LHCN-M2 (cell line): ENCODE data around the gene ZNF469. TPM values are rescaled to one million over a fixed set of nuclear protein-coding genes. Genes with fewer than 3 reads are reported as not detected.
"Not testable (repeated sequence)": the region's sequence is repeated elsewhere in the genome, so short reads cannot be mapped to it uniquely, and the experiment has no call there.

ENCODE experiments used
- DNase-seq: peaks from one replicate; pipeline ENCODE4 v3.0.0-alpha.2; 2012; ENCODE audit warnings: low read depth
- total RNA-seq: library from RNA; depleted of rRNA; stranded (reverse); fragments of >200 nt; gene quantifications from 2 replicates; pipeline ENCODE4 v1.2.3, GENCODE V29; 2014

Gene ZNF469
- total RNA-seq, 1 experiment from 2014 or later: 0.46 TPM

DNA sequence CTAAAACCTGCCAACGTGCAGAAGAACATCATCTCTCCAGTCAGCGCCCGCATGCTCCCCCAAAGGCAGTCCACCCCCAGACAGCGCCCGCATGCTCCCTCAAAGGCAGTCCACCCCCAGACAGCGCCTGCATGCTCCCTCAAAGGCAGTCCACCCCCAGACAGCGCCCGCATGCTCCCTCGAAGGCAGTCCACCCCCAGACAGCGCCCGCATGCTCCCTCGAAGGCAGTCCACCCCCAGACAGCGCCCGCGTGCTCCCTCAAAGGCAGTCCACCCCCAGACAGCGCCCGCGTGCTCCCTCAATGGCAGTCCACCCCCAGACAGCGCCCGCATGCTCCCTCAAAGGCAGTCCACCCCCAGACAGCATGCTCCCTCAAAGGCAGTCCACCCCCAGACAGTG is 22.4 kb upstream of the ZNF469 start:
- DNase-seq: not testable (repeated sequence)

DNA sequence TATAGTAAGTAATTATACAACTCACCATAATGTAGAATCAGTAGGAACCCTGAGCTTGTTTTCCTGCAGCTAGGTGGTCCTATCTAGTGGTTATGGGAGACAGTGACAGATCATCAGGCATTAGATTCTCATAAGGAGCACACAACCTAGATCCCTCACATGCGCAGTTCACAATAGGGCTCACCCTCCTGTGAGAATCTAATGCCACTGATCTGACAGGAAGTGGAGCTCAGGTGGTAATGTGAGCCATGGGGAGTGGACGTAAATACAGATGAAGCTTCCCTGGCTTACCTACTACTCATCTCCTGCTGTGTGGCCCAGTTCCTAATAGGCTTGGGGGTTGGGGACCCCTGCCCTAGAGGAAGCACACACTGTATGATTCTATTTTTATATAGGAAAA is 21.8 kb upstream of the ZNF469 start:
- no peak for DNase-seq

DNA sequence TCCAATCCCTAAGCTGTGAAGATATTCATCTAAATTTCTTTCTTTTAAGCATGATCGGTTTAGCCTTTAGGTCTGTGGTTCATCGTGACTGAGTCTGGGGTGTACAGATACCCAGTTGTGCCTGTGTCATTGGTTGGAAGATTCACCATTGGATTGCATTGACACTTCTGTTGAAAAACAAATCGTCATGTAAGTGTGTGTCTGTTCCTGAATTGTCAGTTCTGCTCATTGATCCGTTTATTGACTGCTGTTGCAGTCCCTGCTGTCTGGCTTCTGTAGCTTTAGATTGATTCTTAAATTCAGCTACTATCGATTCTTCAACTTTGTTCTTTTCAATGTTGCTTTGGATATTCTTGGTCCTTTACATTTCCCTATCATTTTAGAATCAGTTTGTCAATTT is 21.0 kb upstream of the ZNF469 start:
- no peak for DNase-seq

DNA sequence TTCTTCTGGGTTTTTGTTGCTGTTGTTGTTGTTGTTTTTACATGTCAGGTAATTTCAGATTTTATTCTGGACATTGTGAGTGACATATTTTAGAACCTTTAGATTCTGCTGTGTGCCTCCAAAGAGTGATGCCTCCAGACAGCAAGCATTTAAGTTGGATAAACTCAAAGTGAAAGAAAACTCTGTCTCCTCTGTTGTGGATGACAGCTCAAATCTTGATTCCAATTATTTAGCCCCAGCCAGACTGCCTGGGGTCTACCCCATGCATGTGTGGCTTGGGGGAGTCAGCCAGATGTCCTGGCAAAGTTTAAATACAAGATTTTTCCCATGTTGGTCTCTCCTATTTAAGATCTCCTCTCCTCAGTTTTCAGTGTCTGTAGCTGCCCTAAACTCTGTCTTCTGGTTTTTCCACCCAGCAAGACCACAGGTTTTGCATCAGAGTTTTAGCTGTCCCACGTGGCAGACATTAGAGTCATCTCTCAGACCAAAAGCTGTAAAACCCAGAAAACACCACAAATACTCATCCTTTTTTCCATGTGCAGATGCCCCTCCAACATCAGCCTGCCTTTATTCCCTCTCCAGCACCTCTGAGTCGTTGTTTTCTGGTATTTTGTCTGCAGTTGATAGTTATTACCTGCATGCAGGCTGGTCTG is 19.4 kb upstream of the ZNF469 start:
- no peak for DNase-seq

DNA sequence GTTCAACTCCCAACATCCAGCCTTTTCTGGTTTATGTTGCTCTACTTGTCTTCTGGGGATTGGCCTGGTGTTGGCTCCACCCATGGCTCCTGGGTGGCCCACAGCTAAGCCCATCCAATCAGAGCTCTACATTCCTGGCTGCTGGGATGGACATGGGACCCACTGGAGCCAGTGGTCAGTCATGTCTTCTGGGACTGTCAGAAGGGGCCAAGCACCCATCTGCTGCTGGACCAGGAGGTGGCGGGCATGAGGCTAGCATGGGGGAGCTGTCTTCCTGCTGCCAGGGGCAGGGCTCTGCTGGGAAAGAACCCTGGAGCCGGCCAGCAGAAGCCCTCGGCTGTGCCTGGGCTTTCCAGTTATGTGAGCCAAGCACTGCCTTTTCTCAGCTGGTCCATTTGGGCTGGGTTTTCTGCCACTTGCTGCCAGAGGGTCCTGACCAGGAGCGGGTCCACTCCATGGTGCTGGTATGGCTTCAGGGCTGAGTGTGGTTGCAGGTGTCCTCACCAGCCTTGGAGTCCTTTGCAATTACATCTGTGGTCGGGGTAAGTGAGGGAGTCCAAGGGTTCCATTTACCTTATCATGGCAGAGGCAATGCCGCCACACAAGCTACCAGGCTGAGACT is 17.4 kb upstream of the ZNF469 start:
- no peak for DNase-seq

DNA sequence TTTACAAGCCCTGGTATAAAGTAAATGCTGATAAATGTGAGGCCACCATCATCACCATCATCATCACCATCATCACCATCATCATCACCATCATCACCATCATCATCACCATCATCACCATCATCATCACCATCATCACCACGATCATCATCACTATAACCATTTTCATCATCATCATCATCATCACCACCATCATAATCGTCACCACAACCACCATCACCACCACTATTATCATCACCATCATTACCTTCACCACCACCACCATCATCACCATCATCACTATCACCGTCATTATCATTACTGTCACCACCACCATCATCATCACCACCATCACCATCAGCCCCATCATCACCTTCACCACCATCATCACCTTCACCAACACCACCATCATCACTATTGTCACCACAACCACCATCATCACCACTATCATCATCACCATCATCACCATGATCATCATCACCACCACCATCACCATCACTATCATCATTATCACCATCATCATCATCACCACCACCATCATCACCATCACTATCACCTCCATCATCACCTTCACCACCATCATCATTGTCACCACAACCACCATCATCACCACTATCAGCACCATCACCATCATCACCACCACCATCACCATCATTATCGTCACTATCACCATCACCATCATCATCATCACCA is 16.6 kb upstream of the ZNF469 start:
- no peak for DNase-seq

DNA sequence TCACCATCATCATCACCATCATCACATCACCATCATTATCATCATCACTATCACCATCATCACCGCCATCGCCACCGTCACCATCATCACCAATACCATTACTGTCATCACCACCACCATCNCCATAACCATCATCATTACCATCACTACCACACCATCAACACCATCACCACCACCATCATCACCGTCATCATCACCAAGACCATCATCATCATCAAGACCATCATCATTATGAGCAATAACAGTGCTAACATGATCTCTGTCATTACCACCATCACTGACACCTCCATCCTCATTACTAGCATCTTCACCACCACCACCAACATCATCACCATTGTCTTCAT is 16.1 kb upstream of the ZNF469 start:
- no peak for DNase-seq

DNA sequence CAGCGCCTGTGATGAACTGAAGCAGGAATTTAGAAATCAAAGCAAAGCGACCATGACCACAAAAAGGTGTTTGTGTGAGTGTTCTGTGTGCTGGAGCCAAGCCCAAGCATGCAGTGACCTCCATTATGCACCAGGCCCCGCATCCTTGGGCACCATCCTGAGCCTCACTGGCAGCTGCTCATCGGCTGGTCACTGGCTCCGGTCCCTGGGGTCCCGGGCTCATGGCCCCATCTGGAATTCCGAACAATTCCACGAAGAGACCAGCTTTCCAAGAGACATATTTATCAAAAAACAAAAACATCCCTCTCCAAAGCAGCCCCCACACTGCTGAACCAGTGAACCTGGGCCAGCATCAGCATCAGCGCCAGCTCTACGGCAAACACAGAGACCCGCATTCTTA is 15.2 kb upstream of the ZNF469 start:
- no peak for DNase-seq

DNA sequence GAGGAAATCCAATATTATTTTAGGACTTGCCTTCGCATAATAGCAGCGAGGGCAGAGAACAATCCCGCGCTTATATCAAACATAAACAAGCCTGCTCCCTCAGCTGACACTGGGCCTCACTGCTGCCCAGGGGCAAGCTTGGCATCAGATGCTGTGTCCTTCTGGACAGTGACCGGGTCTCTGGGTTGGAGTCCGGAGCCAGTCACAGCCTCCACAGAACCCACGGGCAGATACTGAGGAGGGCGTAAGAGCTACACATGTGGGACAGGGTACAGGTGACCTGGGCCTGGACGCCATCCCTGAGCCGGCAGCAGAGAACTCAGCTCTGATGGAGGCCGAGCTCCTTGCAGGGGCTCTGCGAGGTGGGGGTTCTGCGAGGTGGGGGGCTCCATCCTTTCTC is 14.7 kb upstream of the ZNF469 start:
- DNase-seq: no peak

DNA sequence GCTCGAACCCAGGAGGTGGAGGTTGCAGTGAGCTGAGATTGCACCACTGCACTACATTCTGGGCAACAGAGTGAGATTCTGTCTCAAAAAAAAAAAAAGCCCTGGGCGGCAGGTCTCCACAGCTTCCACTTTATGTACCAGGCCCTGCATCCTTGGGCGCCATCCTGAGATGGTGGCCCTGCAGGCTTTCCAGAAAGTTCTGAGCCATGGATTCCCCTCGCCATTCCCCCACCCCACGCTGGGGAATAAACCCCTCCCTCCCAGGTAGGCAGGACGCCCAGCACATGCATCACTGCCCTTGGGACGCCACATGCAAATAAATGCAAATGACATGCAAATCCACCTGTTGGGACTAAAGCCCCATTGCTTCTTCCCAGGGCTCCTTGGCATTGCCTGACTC is 13.8 kb upstream of the ZNF469 start:
- DNase-seq: no peak

DNA sequence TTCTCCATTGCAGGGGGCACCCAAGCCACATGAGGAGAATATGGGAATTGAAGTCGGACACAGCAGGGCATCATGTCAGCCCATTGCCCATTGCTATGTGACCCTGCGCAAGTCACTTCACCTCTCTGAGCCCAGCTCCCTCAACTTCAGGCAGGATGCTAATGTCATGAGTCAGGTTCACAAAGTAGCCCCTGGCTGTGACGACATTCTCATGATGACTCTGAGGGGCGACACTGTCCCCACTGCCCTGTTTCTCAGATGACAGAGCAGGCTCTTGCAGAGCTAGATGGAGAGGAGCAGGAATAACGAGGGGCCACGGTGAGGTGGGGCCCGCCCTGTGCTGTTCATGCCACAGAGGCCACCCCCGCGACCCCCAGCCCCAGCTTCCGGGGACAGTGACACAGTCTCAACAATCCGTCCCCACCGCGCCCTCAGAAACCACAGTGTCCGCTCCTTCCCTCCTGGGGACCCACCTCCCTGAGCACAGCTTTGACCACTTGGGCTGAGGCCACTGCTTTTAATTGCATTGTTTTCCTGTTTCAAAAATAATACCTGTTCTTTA is 13.2 kb upstream of the ZNF469 start:
- DNase-seq: no peak

DNA sequence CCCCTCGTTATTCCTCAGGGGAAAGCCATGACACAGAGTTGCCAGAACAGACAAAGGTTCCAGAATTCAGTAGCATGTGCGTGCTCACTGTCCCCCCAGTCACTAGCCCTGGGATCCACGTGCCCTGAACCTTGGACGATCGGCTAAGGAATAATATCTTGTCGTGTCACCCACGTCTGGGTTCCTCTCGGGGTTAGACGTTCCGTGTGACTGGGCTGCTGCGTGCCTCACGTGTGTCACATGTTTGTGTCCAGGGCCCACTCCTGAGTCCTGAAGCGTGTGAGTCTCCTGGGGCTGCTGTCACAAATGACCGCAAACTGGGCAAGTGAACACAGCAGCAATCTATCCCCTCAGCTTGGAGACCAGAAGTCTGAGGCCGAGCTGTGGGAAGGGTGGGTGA is 12.4 kb upstream of the ZNF469 start:
- no peak for DNase-seq

DNA sequence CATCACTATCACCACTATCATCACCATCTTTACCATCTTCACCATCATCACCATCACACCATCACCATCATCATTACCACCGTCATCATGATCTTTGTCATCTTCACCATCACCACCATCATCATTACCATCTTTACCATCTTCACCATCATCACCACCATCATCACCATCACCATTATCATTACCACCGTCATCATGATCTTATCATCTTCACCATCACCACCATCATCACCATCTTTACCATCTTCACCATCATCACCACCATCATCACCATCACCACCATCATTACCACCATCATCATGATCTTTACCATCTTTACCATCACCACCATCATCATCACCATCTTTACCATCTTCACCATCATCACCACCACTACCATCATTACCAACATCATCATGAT is 10.2 kb upstream of the ZNF469 start:
- no peak for DNase-seq

DNA sequence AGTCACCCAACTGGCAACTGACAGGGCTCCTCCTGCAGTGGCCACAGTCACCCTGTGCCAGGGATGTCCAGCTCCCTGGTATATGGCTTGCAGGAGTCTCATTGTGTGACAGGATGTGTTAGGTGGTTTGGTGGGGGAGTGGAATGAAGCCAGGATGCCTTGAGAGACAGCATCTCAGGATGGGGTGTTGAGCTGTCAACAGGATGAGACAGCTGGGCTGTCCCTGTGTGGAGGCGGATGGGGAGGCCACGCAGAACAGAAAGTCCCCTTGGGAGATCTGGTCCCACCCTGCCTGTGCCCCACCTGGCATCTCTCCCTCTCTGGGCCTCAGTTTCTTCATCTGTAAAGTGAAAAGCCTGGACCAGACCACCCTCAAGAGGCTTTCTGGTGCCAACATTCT is 9.5 kb upstream of the ZNF469 start:
- no peak for DNase-seq

DNA sequence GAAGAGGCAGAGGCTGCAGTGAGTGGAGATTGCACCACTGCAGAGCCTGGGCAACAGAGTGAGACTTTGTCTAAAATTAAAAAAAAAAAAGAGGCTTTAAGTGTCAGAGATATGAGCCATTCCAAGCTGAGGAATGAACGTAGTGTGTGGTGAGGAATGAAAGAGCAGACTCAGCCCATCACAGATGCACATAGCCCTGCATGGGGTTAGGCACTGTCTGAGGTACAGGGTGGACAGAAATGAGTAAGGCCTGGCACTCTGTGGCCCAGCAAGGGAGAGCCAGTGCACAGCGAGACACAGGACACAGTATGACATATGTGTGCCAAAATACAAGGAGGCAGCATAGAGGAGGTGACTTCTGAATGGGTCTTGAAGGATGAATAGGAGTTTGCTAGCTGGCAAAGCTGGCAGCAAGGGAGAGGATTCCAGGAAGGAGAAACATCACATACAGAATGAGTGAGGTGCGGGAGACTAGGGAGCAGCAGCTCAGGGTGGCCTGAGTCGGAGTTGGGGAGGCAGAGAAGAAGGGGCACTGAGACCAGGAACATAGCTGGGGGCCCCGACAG is 8.7 kb upstream of the ZNF469 start:
- no peak for DNase-seq

DNA sequence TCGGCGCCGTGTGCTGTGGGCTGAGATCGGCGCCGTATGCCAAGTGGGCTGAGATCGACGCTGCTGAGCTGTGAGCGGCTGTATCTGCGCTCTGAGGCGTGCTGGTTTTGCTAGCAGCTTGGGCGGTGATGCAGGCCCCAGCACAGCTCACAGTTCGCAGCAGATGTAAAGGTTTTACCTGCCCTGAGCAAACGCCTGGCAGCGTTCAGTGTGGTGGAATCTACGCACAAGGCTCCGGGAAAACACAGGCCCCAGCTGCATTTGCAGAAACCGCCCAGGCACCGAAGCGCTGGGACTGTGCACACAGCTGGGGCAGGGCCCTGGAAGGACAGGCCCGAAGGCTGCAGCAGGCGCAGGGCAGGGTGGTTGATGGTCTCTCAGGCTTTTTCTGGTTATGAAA is 8.0 kb upstream of the ZNF469 start:
- DNase-seq: no peak

DNA sequence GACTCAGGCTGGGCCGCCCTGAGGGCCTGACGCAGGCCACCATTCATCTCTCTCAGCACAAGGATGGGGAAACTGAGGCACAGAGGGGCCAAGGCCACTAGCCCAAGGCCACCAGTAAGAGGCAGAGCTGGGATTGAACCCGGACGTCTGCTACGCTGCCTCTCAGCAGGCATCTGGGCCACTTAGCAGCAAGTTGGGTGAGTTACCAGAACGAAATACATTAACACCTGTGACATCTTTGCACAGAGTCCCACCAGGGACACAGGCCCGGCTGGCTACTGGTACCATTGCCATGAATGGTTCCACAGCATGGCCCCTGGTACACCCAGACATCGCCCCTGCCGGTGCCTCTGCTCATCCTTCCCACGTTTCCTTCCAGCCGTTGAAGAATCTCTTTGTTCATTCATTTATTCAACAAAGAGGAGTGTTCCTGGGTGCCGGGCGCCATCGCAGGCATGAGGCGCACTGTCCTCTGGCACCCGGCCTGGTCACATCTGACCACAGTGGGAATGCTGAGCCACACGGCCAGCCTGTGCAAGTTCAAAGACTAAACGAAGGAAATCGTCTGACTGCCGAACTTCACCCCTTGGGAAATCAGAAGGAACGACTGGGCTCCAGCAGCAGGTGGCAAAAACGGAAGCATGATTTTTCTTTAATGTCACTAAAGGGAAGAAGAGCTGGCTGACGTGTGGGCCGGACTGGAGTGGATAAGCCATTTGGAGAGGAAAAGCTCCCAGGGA is 7.4 kb upstream of the ZNF469 start:
- no peak for DNase-seq

DNA sequence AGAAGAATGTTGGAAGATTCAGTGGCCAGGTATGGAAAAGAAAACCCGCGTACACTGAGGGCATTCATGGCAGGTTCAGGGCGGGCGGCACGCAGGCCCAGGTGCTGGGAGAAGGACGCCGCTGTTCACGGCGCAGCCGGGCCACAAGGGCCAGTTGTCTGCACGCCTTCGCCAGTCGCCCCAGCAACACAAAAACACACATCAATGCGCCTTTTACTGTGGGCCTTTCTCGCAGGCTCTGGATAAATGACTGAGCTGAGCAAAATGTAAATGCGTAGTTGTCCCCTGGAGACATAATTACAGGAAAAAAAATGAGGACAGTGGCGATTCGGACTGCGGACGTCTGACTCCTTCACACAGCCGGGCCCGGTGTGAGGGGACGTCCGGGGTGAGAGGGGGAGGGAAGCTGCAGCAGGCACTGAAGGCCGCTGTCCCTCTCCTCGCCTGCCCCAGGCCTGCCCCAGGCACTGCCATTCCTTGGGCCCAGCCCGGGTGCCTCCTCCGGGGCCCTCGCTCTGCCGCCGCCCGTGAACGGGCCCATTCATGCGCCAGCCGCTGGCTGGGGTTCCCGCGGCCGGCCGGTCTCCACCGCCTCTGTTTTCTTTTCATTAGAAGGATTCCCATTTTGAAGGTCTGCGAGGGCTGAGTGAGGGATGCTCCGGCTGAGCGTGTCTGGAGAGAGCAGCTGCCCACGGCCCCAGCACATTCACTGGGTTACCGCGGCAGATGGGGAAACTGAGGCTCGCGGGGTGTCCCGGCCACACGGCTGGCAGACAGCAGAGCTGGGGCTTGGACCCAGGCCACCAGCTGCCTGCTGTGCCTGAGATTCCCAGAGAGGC is 6.5 kb upstream of the ZNF469 start:
- DNase-seq: no peak

DNA sequence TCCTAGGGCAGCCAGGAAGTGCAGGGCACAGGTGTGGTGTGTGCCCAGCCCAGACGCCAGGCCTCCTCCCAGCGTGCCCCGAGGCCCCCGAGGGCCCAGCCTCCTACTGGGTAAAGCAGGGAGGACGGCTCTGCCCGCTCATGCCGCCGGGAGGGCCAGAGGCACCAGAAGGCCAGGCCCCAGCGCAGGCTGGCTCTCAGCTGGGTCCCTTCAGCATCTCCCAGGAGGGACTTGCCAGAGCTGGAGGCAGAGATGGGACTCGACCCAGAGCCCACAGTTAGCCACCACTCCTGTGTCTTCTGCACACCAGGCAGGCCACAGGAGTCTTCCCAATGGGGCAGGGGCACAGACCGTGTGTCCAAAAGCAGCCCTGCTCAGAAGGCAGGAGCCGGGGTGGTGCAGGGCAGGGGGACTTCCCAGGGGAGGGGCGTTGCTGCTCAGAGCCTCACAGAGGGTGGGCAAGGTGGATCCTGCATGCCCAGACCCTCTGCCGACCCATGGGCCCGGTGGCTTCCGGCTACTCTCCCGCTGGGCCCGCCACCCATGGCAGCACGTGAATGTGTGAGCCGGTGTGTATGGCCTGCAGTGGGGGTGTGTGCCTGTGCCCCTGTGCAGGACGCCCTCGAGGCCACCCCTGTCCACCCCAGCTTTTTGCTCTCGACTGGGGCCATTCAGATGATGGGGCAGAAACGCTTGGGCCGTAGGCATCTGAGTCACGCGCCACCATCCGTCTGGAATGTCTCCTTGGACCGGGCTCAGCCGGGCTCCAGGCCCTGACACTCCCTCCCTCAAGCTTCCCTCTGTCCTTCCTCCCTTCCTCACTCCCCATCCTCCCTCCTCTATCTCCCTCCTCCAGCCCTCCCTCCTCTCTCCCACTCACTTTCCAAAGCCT is 5.7 kb upstream of the ZNF469 start:
- no peak for DNase-seq

DNA sequence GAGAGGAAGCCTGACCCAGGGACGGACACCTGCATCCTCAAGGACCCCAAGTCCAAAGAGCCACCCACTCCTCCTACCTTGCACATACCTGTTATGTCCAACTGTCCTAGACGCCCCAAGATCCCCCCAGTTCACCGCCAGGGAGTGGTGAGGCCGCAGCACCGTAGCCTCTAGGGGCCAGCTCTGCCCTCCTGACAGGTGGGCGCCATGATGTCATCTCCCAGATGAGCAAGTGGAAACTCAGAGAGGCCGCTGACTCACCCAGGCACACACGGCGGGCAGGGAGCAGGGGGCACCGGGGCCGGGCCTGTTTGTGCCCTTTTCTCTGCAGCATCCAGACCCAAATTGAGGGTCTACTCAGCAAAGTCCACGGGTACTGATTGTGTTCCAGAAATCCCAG is 4.8 kb upstream of the ZNF469 start:
- no peak for DNase-seq
